WERI-Rb-1 (cell line): ENCODE measurements around the gene PCNX1.

ENCODE experiments used
- DNase-seq: peaks from one replicate; pipeline ENCODE4 v3.0.0-alpha.2; 2020
- H3K27ac ChIP-seq: fragments of 250-450 bp; sonication (Bioruptor Pico); 2 replicates; pipeline ENCODE4 v1.5.1; 2020; ENCODE audit warnings: mild to moderate bottlenecking, moderate library complexity
- H3K27me3 ChIP-seq: fragments of 250-450 bp; sonication (Bioruptor Pico); 2 replicates; pipeline ENCODE4 v1.5.1; 2021; ENCODE audit warnings: mild to moderate bottlenecking, low read depth, moderate library complexity; ENCODE audit not compliant: insufficient read depth, severe bottlenecking
- H3K36me3 ChIP-seq: fragments of 250-450 bp; sonication (Bioruptor Pico); 2 replicates; pipeline ENCODE4 v1.5.1; 2020; ENCODE audit warnings: mild to moderate bottlenecking, moderate library complexity
- H3K4me3 ChIP-seq: 2 replicates; pipeline ENCODE4 v1.5.1; 2011; ENCODE audit warnings: low read depth, mild to moderate bottlenecking, control low read depth, low read length
- H3K9me3 ChIP-seq: fragments of 250-450 bp; sonication (Bioruptor Pico); 2 replicates; pipeline ENCODE4 v1.5.1; 2021; ENCODE audit warnings: mild to moderate bottlenecking, moderate library complexity; ENCODE audit not compliant: severe bottlenecking
- CTCF ChIP-seq: IDR thresholded peaks from 2 replicates; pipeline ENCODE4 v1.5.1; 2011; ENCODE audit warnings: low read depth, mild to moderate bottlenecking, control low read depth, inconsistent platforms, low read length

The PCNX1 gene

DNA sequence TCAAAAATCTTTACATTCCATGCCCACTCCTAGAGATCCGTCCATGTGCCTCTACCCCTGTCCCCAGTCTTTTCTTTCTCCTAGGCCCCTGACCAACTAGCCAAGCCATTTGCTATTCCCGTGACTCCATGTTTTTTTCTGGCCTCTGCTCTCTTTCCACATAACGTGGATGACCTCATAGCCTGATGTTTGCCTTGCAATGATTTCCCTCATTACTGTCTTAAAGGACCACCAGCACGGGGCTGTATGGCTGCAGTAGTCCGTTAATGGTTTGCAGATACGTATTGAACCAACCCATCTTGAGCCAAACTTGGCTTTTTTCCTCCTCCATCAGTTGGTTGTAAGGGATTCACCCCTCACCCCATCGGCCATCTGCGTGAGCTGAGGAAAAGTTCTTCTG is 226.0 kb downstream of the PCNX1 start:
- Histone ChIP-seq H3K4me3 (no peak overlapping the region), H3K27me3 (no peaks in the 10 kb centered on the region), H3K36me3 (no peaks in the 10 kb centered on the region), H3K9me3 (no peaks in the 10 kb centered on the region), H3K27ac (no peak overlapping the region)
- TF ChIP-seq CTCF = no peak
- DNase-seq = no peak

DNA sequence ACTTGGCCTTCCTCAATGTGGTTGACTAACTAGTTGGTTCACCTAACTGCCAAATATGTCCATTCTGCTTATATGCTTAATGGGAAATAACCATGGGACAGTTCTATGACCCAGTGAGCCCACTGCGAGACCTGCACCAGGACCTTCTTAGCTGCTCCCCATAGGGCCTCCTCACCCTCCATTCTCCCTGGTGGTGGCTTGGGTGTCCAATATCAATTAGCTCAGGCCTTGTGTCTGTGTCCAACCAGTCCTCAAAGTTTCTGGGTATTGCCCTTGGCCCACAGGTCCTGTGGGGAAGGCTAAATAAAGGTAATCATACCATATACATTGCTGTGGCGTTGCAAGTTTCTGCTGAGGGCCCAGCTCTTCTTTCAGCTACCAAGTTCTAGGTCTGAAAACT is 228.2 kb downstream of the PCNX1 start:
- TF ChIP-seq CTCF = no peak
- no peak overlapping the region for H3K4me3 ChIP-seq
- no peaks in the 10 kb centered on the region for H3K27me3 ChIP-seq
- no peak overlapping the region for H3K27ac ChIP-seq
- no peak for DNase-seq
- no peaks in the 10 kb centered on the region for H3K9me3 ChIP-seq
- H3K36me3 ChIP-seq = no peaks in the 10 kb centered on the region

GRCh38 chr14:71135911-71136310 is 228.7 kb downstream of the PCNX1 start:
- DNase-seq = no peak
- Histone ChIP-seq H3K4me3 (no peak overlapping the region), H3K9me3 (no peaks in the 10 kb centered on the region), H3K27me3 (no peaks in the 10 kb centered on the region), H3K27ac (no peak overlapping the region), H3K36me3 (no peaks in the 10 kb centered on the region)
- no peak for TF ChIP-seq CTCF

GRCh38 chr14:71136386-71137060 is 229.3 kb downstream of the PCNX1 start:
- no peak for TF ChIP-seq CTCF
- Histone ChIP-seq H3K27ac (no peak overlapping the region), H3K27me3 (no peaks in the 10 kb centered on the region), H3K4me3 (no peak overlapping the region), H3K36me3 (no peaks in the 10 kb centered on the region), H3K9me3 (no peaks in the 10 kb centered on the region)
- no peak for DNase-seq

DNA sequence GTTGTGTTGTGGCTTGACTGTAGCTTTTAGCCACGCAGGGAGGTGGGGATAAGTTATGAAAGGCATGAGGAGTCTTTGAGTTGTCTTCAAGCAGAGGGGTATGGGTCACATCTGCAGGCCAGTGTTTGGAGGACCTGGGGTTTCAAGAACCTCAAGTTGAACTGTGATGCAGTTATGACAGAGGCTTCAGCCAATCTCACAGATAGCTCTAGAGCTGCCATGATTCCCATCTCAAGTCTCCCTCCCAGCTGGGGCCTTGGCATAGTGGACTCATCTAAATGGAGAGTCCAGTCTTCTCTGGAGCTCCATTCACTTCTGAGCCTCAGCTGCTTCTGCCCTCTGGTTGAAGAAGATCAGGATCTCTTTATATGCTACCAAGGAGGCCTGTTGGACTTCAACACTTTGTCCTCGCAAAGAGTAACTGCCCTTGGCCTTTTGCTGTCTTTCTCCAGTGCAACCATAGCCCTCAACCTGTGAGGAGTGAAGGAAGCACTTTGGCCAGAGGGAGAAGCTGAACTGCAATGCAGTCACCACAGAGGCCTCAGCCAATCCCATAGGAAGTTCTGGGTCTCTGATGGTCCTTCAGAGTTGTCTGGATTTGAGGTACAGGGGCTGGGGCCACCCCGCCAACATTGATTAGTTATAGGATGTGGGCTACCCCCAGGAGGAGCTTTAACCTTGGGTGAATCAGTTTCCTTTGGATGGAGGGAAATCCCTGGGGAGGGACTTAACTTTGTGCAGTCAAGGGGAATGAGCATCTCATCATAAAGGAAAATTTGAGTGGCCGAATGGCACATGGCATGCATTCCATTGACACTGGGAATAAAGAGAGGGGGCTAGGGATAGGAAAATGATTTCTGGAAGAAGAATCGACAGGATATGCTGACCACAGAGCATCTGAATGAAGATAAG is 230.5 kb downstream of the PCNX1 start:
- no peak for DNase-seq
- Histone ChIP-seq H3K36me3 (no peaks in the 10 kb centered on the region), H3K27ac (no peak overlapping the region), H3K27me3 (no peaks in the 10 kb centered on the region), H3K4me3 (no peak overlapping the region), H3K9me3 (no peaks in the 10 kb centered on the region)
- no peak for TF ChIP-seq CTCF
